ENCODE data around the gene PBX1. TPM values are rescaled to one million over a fixed set of nuclear protein-coding genes. Genes with fewer than 3 reads are reported as not detected.

The PBX1 gene
- total RNA-seq, 4 donors from 2014 or later: 15.2 to 48.6 (median 23.5) TPM

GRCh38 chr1:164618202-164618564, 59.2 kb downstream of the PBX1 start:
- H3K27me3 ChIP-seq: no peaks in the 10 kb centered on the region
- H3K27ac ChIP-seq: peak overlapping the region in 2 of 4 donors; percentile 79 to 85
- WGBS, 2 donors: 66 to 73% methylated on average over 4 to 5 of the region's 5 CpGs
- intact Hi-C loops (cut with DNase I): loop anchor here (10.0 kb wide), 1 partner anchor 167 kb away; no protein-coding TSS in a partner anchor
- no peaks in the 10 kb centered on the region for H3K9me3 ChIP-seq
- H3K4me3 ChIP-seq: no peak overlapping the region
- H3K4me1 ChIP-seq: peaks cover 28 to 99% (median 42%) of the 10 kb centered on the region in 3 donors
- no peaks in the 10 kb centered on the region for H3K36me3 ChIP-seq
- no peak for DNase-seq
- TF ChIP-seq POLR2A (IDR thresholded peaks at IDR 0.05) (no peak), CTCF (IDR thresholded peaks at IDR 0.05) (no peak)

GRCh38 chr1:164619006-164619784, 60.2 kb downstream of the PBX1 start:
- Histone ChIP-seq H3K4me1 (peaks cover 24 to 99% (median 36%) of the 10 kb centered on the region in 3 donors), H3K27ac (peak overlapping the region; percentile 6 to 85 (median 62)), H3K27me3 (no peaks in the 10 kb centered on the region), H3K36me3 (no peaks in the 10 kb centered on the region), H3K9me3 (no peaks in the 10 kb centered on the region), H3K4me3 (no peak overlapping the region)
- no peak for TF ChIP-seq POLR2A (IDR thresholded peaks at IDR 0.05)
- TF ChIP-seq CTCF (IDR thresholded peaks at IDR 0.05): no peak
- 31 to 38% methylated on average over 3 of the region's 3 CpGs for WGBS, 2 donors
- intact Hi-C loops (cut with DNase I): loop anchor here (10.0 kb wide), 1 partner anchor 166 kb away; no protein-coding TSS in a partner anchor
- DNase-seq: no peak

GRCh38 chr1:164622068-164622845, 63.3 kb downstream of the PBX1 start:
- H3K36me3 ChIP-seq: peaks cover 0 to 15% (median 0%) of the 10 kb centered on the region in 3 donors
- H3K27me3 ChIP-seq: no peaks in the 10 kb centered on the region
- no peaks in the 10 kb centered on the region for H3K9me3 ChIP-seq
- peak overlapping the region in 3 of 4 donors; percentile 27 to 61 (median 44) for H3K27ac ChIP-seq
- intact Hi-C loops (cut with DNase I): no loop called here
- H3K4me1 ChIP-seq: peaks cover 14 to 92% (median 23%) of the 10 kb centered on the region in 3 donors
- WGBS, 2 donors: 75 to 84% methylated on average over 7 to 8 of the region's 8 CpGs
- H3K4me3 ChIP-seq: no peak overlapping the region
- DNase-seq: no peak
- TF ChIP-seq POLR2A (IDR thresholded peaks at IDR 0.05) (no peak), CTCF (IDR thresholded peaks at IDR 0.05) (no peak)

- H3K27me3 ChIP-seq: no peaks in the 10 kb centered on the region
- H3K36me3 ChIP-seq: peaks cover 0 to 23% (median 0%) of the 10 kb centered on the region in 3 donors
- no peak for DNase-seq
- peak overlapping the region in 1 of 4 donors; percentile 61 for H3K27ac ChIP-seq
- intact Hi-C loops (cut with DNase I): no loop called here
- WGBS, 2 donors: 62 to 72% methylated on average over 1 of the region's 1 CpG
- H3K4me3 ChIP-seq: no peak overlapping the region
- peaks cover 13 to 77% (median 15%) of the 10 kb centered on the region in 3 donors for H3K4me1 ChIP-seq
- TF ChIP-seq POLR2A (IDR thresholded peaks at IDR 0.05) (no peak), CTCF (IDR thresholded peaks at IDR 0.05) (no peak)
- no peaks in the 10 kb centered on the region for H3K9me3 ChIP-seq
Observed at GRCh38 chr1:164623805-164624204, 64.8 kb downstream of the PBX1 start.

GRCh38 chr1:164624400-164624799, 65.4 kb downstream of the PBX1 start:
- Histone ChIP-seq H3K4me3 (no peak overlapping the region), H3K4me1 (peaks cover 7 to 76% (median 9%) of the 10 kb centered on the region in 3 donors), H3K36me3 (peaks cover 0 to 29% (median 0%) of the 10 kb centered on the region in 3 donors), H3K27ac (no peak overlapping the region), H3K9me3 (no peaks in the 10 kb centered on the region), H3K27me3 (no peaks in the 10 kb centered on the region)
- no peak for DNase-seq
- intact Hi-C loops (cut with DNase I): no loop called here
- WGBS, 2 donors: 59 to 74% methylated on average over 1 of the region's 1 CpG
- no peak for TF ChIP-seq POLR2A (IDR thresholded peaks at IDR 0.05)
- no peak for TF ChIP-seq CTCF (IDR thresholded peaks at IDR 0.05)

Data from esophagus squamous epithelium (tissue), 5 donors.